Measurements from ENCODE around the gene NUP93.
"Not testable (repeated sequence)": the region's sequence is repeated elsewhere in the genome, so short reads cannot be mapped to it uniquely, and the experiment has no call there.

Gene NUP93

GRCh38 chr16:56870276-56870888 is 140.5 kb downstream of the NUP93 start:
- no peak for DNase-seq (ENCODE audit: low read depth in 2 of 2)

GRCh38 chr16:56871172-56871593 is 141.3 kb downstream of the NUP93 start:
- no peak for DNase-seq (ENCODE audit: low read depth in 2 of 2)

GRCh38 chr16:56872863-56873391 is 143.0 kb downstream of the NUP93 start:
- DNase-seq (ENCODE audit: low read depth in 2 of 2), result no peak

- no peak for DNase-seq (ENCODE audit: low read depth in 2 of 2)
Observed at GRCh38 chr16:56874800-56875199, 144.9 kb downstream of the NUP93 start.

- no peak for DNase-seq (ENCODE audit: low read depth in 2 of 2)
Observed at GRCh38 chr16:56876048-56876447, 146.1 kb downstream of the NUP93 start.

GRCh38 chr16:56877486-56878182 is 147.7 kb downstream of the NUP93 start:
- no peak for DNase-seq (ENCODE audit: low read depth in 2 of 2)

- DNase-seq (ENCODE audit: low read depth in 2 of 2), result no peak
Observed at GRCh38 chr16:56878282-56878854, 148.4 kb downstream of the NUP93 start.

GRCh38 chr16:56879276-56879675 is 149.3 kb downstream of the NUP93 start:
- no peak for DNase-seq (ENCODE audit: low read depth in 2 of 2)

GRCh38 chr16:56880176-56880575 is 150.2 kb downstream of the NUP93 start:
- no peak for DNase-seq (ENCODE audit: low read depth in 2 of 2)

- DNase-seq (ENCODE audit: low read depth in 2 of 2), result no peak
Observed at GRCh38 chr16:56880685-56881084, 150.8 kb downstream of the NUP93 start.

- DNase-seq (ENCODE audit: low read depth in 2 of 2), result no peak
Observed at GRCh38 chr16:56882077-56882800, 152.3 kb downstream of the NUP93 start.

GRCh38 chr16:56883586-56883985 is 153.7 kb downstream of the NUP93 start:
- DNase-seq (ENCODE audit: low read depth in 2 of 2), result no peak

GRCh38 chr16:56884026-56884582 is 154.2 kb downstream of the NUP93 start:
- no peak for DNase-seq (ENCODE audit: low read depth in 2 of 2)

- not testable (repeated sequence) for DNase-seq (ENCODE audit: low read depth in 2 of 2)
Observed at GRCh38 chr16:56884929-56885328, 155.0 kb downstream of the NUP93 start.

- DNase-seq (ENCODE audit: low read depth in 2 of 2), result no peak
Observed at GRCh38 chr16:56885446-56886162, 155.7 kb downstream of the NUP93 start.

GRCh38 chr16:56886296-56886695 is 156.4 kb downstream of the NUP93 start:
- DNase-seq (ENCODE audit: low read depth in 2 of 2), result no peak

GRCh38 chr16:56886826-56887225 is 156.9 kb downstream of the NUP93 start:
- DNase-seq (ENCODE audit: low read depth in 2 of 2), result no peak

GRCh38 chr16:56888806-56889205 is 158.9 kb downstream of the NUP93 start:
- no peak for DNase-seq (ENCODE audit: low read depth in 2 of 2)

GRCh38 chr16:56889206-56889605 is 159.3 kb downstream of the NUP93 start:
- DNase-seq (ENCODE audit: low read depth in 2 of 2), result no peak

- DNase-seq (ENCODE audit: low read depth in 2 of 2), result no peak
Observed at GRCh38 chr16:56891685-56892084, 161.8 kb downstream of the NUP93 start.

GRCh38 chr16:56892705-56893104 is 162.8 kb downstream of the NUP93 start:
- no peak for DNase-seq (ENCODE audit: low read depth in 2 of 2)
